Stimulated activated CD4-positive, alpha-beta T cell treated with anti-CD3 and anti-CD28 coated beads, Interleukin-1b, Interleukin-23, amount 100 ng/mL, for 24 hours (primary cell): ENCODE results near the gene CRLF3.
"Not testable (repeated sequence)": the region's sequence is repeated elsewhere in the genome, so short reads cannot be mapped to it uniquely, and the experiment has no call there.

Experiments
- DNase-seq, 4 experiments: peaks; one replicate each; pipeline ENCODE4 v3.0.0-alpha.2; 2020; ENCODE audit warnings: low read depth in 4 of 4, low spot score in 1 of 4

The CRLF3 gene

GRCh38 chr17:30814860-30815259 lies 9.6 kb downstream of the CRLF3 start:
- DNase-seq: not testable (repeated sequence)

GRCh38 chr17:30814236-30814635 lies 10.3 kb downstream of the CRLF3 start:
- not testable (repeated sequence) for DNase-seq

- DNase-seq: no peak
These were observed 12.0 kb downstream of the CRLF3 start for GRCh38 chr17:30812218-30813177.

DNA sequence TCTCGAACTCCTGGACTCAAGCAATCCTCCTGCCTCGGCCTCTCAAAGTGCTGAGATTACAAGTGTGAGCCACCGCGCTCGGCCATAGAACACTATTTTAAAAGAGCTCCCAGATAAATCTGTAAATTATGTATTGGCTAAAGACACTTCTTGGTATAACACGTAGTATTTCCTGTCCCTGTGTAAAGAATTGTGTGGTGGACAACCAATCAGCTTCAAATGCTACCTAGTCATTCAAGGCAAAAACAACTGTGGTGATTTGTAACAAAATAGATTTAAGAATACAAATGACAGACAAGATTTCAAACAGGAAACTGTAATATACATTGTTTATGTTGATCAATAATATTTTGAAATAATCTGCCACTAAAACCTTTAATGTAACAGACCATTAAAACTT lies 14.6 kb downstream of the CRLF3 start:
- DNase-seq: no peak

DNA sequence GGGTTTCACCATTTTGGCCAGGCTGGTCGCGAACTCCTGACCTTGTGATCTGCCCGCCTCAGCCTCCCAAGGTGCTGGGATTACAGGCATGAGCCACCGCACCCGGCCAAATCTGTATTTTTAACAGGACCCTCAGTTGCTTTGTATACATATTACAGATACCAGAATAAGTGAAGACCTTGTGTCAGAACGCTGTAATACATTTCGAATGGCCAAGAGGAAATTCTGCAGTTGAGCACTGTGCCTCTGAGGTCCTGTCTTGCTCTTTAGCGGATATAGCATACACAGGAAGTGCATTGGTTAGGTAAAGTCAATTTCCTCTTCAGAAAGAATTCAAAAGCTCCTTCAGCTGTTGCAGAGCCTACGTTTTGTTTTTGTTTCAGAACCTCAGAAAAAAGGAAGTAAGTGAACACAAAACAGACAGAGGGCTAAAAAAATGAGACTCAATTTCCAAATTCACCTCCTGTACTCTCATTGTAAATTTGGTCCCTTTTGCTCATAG lies 15.7 kb downstream of the CRLF3 start:
- no peak for DNase-seq

- DNase-seq: no peak
These were observed 16.6 kb downstream of the CRLF3 start for GRCh38 chr17:30807896-30808295.

DNA sequence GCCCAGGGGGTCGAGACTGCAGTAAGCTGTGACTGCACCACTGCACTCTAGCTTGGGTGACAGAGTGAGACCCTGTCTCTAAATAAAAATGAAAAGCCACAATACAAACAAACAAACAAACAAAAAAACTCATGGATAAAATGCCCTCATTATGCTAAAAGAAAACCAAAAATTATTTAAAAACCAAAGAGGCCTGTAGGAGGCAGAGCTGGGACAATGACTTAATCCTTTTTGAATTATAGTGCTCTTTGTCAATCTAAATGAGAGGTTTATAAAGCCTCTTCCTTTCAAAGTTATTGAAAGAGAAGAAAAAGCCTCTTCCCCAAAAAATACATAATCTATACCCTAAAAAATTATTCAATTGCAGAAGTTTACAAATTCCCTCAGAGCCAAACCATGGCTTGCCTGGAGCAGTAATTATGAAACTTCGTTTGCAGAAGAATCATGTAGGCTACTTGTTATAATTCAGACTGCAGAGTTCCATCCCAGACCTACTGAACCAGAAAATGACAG lies 18.5 kb downstream of the CRLF3 start:
- DNase-seq: no peak

DNA sequence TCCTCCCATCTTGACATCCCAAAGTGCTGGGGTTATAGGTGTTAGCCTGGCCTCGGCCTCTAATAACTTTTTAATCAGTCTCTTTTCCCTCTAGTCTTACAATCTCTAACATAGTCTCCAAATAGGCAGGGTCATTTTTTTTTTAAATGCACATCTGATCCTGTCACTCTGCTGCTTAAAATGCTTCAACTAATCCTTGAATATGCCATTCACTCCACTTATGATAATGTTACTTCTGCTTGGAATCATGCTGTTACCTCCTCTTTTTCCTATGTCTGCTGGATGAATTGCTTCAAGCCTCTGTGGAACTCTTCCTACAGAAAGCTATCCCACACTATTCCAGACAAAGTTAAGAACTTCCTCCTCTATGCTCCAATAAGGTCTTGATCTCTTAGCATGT lies 22.8 kb downstream of the CRLF3 start:
- DNase-seq: no peak

- no peak for DNase-seq
These were observed 28.5 kb downstream of the CRLF3 start for GRCh38 chr17:30796016-30796415.

DNA sequence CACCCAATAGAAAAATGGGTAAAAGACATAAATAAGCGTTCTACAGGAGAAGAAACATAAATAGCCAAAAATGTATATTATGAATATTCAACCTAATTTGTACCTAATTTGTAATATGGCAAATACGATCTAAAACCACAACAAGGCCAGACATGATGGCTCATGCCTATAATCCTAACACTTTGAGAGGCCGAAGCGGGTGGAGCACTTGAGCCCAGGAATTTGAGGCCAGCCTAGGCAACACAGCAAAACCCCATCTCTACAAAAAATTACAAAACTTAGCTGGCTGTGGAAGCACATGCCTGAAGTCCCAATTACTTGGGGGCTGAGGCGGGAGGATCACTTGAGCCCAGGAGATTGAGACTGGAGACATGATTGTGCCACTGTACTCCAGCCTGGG lies 30.1 kb downstream of the CRLF3 start:
- no peak for DNase-seq

DNA sequence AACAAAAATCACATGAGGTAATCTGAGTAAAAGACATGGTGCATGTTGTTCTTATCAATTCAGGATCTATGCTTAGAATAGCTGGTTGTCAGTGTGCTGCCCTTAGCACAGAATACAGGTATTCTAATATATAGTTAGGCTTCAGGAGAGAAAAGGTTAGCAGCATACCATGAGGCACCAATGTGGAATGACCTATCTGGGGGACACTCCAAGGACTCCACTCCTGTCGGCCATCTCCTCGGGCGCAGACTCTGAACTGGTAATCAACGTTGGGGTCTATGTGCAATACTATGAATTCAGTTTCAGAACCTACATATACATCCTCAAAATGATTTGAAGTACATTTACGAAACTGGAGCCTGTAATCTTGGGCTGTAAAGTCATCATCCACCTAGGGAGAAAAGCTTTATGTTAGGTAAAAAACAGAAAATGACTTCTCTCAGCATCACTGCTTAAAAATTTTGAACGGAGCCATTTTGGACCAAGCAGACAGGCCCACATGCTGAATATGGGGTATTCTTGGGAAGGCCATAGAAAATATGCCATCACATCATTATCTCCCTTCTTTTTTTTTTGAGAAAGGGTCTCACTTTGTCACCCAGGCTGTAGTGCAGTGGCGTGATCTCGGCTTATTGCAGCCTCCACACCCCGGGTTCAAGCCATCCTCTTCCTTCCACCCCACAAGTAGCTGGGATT lies 31.1 kb downstream of the CRLF3 start:
- no peak for DNase-seq

- DNase-seq: no peak
These were observed 34.2 kb downstream of the CRLF3 start for GRCh38 chr17:30790279-30790678.

DNA sequence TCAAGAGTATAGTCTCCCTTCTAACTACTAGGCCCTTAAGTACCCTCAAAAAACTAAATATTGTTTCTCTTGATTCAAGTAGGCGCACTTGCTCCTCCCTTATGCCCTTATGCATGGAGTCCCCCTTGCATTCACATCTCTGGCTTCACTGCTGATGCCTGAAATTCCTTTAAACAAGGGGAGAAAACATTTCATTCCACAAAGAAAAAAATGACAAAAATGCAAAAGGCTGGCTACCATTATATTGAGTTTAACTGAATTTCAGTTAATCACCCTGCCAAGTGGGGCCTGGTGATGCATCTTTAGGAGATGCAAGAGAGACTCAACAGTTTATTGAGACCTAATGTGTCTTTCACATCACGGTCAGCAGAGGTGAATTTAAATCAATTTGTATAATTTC lies 35.6 kb downstream of the CRLF3 start:
- no peak for DNase-seq

- no peak for DNase-seq
These were observed 42.3 kb downstream of the CRLF3 start for GRCh38 chr17:30782206-30782605.

DNA sequence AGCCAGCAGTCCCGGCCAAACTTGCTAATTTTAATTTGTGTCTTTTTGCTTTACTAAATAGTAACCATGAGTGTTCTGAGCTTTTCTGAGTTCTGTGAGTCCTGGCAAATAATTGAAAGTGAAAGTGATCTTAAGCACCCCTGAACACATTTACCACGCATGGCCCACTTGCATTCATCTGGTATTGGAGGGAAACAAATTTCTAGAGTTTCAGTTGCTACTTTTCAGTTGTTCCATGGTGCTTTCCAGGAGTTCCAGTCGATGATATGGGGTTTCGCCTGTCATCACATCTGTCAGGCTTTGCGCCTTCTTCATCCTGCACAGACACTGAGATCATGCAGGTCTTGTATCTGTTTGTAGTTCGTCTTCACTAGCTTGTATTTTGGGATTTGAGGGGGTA lies 44.1 kb downstream of the CRLF3 start:
- DNase-seq: peak in 1 of 4 experiments; percentile 11

- DNase-seq: not testable (repeated sequence)
These were observed 55.7 kb downstream of the CRLF3 start for GRCh38 chr17:30768771-30769170.

DNA sequence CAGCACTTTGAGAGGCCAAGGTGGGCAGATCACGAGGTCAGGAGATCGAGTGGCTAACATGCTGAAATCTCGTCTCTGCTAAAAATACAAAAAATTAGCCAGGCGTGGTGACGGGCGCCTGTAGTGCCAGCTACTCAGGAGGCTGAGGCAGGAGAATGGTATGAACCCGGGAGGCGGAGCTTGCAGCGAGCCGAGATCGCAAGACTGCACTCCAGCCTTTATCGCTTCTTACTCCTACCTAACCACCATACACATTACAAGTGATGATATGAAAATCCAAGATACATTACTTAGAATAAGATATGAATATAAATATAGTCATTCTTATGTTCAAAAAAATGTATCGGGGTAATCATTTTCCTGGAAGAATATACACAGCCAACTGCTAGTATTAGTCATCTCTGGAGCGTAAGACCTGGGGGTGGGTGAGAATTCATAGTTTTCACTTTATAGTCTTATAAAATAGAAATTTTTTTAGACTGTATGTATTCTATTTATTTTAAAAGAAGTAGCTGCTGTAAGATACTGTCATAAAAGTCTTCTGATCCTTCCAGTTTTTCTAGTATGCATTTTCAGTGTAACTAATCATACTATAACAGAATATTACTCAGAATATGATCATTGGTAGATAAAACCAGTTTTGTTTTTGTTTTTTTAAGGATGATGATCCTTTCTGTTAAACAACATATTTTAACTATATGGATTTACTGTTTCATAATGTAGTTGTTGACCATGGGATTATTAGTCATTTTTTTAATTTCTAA lies 56.7 kb downstream of the CRLF3 start:
- DNase-seq: not testable (repeated sequence)

- no peak for DNase-seq
These were observed 63.4 kb downstream of the CRLF3 start for GRCh38 chr17:30761060-30761459.

GRCh38 chr17:30753291-30753690 lies 71.2 kb downstream of the CRLF3 start:
- DNase-seq: not testable (repeated sequence)

- DNase-seq: not testable (repeated sequence)
These were observed 73.5 kb downstream of the CRLF3 start for GRCh38 chr17:30750982-30751381.

DNA sequence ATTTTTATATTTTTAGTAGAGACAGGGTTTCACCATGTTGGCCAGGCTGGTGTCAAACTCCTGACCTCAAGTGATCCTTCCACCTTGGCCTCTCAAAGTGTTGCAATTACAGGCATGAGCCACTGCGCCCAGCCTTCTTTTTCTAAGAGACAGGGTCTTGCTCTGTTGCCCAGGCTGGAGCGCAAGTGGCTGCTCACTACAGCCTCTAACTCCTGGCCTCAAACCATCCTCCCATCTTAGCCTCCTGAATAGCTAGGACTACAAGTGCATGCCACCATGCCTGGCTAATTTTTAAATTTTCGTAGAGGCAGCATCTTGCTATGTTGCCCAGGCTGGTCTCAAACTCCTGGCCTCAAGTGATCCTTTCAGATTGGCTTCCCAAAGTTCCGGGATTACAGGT lies 76.9 kb downstream of the CRLF3 start:
- not testable (repeated sequence) for DNase-seq
